HG02588 (cell line): ENCODE results near the gene EXOSC5.

Source experiments
- ATAC-seq: cut with Tn5 transposase; IDR thresholded peaks from one replicate; pipeline ENCODE4 v1.9.1; 2021; ENCODE audit warnings: mild to moderate bottlenecking, moderate library complexity; ENCODE audit not compliant: unreplicated experiment

The EXOSC5 gene

GRCh38 chr19:41426952-41427646 lies 29.9 kb upstream of the EXOSC5 start, which contains the start of gene B3GNT8:
B3GNT8 (minus strand) TSS chr19:41427374; CDS start chr19:41426778, 596 bp downstream.
- no peak for ATAC-seq

GRCh38 chr19:41426116-41426841 lies 29.1 kb upstream of the EXOSC5 start:
- ATAC-seq, result no peak

GRCh38 chr19:41425174-41426115 lies 28.3 kb upstream of the EXOSC5 start:
- ATAC-seq, result no peak

- no peak for ATAC-seq
Observed at GRCh38 chr19:41424335-41425173, 27.4 kb upstream of the EXOSC5 start.

GRCh38 chr19:41422955-41423354 lies 25.8 kb upstream of the EXOSC5 start:
- no peak for ATAC-seq

GRCh38 chr19:41422456-41422855 lies 25.3 kb upstream of the EXOSC5 start:
- ATAC-seq, result no peak

GRCh38 chr19:41421973-41422372 lies 24.8 kb upstream of the EXOSC5 start:
- ATAC-seq, result no peak

- no peak for ATAC-seq
Observed at GRCh38 chr19:41421314-41421713, 24.2 kb upstream of the EXOSC5 start.

GRCh38 chr19:41420101-41420880 lies 23.1 kb upstream of the EXOSC5 start:
- no peak for ATAC-seq

- ATAC-seq, result no peak
Observed at GRCh38 chr19:41416194-41416674, 19.1 kb upstream of the EXOSC5 start.

- no peak for ATAC-seq
Observed at GRCh38 chr19:41415154-41415571, 18.0 kb upstream of the EXOSC5 start.

GRCh38 chr19:41414461-41414860 lies 17.3 kb upstream of the EXOSC5 start:
- no peak for ATAC-seq

- ATAC-seq, result no peak
Observed at GRCh38 chr19:41413947-41414346, 16.8 kb upstream of the EXOSC5 start.

- ATAC-seq, result no peak
Observed at GRCh38 chr19:41412953-41413352, 15.8 kb upstream of the EXOSC5 start.

- ATAC-seq, result no peak
Observed at GRCh38 chr19:41411968-41412265, 14.8 kb upstream of the EXOSC5 start.

- no peak for ATAC-seq
Observed at GRCh38 chr19:41411100-41411967, 14.2 kb upstream of the EXOSC5 start.

GRCh38 chr19:41410336-41411054 lies 13.3 kb upstream of the EXOSC5 start:
- ATAC-seq, result no peak

GRCh38 chr19:41409288-41409687 lies 12.1 kb upstream of the EXOSC5 start:
- no peak for ATAC-seq
